HG02610 (cell line): ENCODE data around the gene RBM33.

Experiments
- ATAC-seq: cut with Tn5 transposase; IDR thresholded peaks from one replicate; pipeline ENCODE4 v1.9.1; 2021; ENCODE audit warnings: mild to moderate bottlenecking, moderate library complexity; ENCODE audit not compliant: unreplicated experiment

The RBM33 gene

DNA sequence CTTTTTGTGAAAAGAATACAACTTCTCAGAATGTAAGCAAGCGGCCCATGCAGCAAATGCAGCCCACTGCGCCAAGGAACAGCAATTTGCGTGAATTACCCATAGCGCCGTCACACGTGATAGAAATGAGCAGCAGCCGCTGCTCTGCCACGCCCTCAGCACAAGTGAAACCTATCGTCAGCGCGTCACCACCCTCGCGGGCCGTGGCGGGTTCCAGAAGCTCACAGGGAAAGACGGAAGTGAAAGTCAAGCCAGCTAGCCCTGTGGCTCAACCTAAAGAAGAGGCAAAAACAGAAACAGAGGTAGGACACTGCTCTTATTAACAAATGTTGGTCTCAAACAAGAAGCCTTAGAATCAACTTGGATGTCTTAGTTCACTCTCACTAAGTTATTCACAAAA lies 97.3 kb downstream of the RBM33 start:
- ATAC-seq: no peak

DNA sequence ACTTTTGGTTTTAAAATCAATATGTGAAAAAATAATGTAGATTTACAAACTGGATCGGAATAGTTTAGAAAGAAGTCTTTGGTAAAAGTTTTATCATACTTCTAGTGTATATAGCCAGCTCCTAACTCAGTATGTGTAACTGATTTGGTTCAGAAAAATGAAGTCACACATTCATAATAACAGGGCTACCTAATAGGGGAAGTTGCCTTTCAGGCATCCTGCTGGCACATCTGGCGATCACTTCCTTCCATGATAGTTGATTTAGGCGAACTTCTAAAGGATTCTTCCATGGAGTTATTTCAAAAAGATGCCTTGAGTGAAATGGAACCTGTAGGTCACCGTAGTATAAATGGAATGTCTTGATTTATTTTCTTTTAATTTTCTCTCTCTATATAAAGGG lies 98.7 kb downstream of the RBM33 start:
- no peak for ATAC-seq

DNA sequence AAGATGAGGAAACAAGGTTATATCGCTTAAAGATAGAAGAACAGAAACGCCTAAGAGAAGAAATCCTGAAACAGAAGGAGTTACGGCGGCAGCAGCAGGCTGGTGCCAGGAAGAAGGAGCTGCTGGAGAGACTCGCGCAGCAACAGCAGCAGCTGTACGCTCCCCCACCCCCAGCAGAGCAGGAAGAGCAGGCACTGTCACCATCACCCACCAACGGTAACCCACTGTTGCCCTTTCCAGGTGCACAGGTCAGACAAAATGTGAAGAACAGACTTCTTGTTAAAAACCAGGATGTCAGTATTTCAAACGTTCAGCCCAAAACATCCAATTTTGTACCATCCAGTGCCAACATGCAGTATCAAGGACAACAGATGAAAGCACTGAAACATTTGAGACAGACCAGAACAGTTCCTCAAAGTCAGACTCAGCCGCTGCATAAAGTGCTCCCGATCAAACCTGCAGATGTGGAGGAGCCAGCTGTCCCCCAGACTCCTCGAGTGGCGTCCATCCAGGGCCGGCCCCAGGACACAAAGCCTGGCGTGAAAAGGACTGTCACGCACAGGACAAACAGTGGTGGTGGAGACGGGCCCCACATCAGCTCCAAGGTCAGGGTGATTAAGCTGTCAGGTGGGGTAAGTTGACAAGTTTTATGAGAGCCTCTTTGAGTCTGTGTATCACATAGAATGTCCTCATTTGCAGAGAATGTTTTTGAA lies 100.7 kb downstream of the RBM33 start:
- ATAC-seq: no peak

DNA sequence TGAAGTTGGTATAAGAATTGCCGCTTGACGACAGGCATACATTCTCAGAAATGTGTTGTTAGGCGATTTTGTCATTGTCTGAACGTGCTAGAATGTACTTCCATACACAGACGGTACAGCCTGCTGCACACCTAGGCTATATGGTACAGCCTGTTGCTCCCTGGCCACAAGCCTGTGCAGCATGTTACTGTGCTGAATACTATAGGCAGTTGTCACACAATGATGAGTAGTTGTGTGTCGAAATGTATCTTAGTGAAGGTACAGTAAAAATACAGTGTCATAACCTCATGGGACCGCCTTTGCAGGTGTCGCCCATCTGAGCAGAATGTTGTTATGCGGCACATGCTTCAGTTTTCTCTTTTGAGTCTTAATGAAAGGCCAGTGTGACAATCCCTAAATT lies 101.3 kb downstream of the RBM33 start:
- ATAC-seq: peak; percentile 4

DNA sequence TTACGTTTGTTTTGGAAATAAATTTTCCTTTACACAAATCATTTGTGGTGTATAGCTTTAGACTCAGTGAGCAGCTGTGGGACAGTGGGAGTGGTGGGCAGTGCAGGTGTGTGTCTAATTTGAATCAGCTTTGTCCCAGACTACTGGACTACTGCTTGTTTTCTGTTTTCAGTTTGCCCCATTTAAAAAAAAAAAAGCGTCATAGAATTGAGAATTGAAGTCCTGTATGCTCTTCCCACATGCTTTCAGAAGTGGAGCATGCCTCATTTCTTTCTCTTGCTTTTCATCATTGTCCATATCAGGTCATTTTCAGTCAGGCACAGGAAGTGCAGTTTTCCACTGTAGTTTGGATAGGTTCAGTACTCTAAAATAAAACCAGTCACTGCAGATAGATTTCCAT lies 101.7 kb downstream of the RBM33 start:
- peak; percentile 74 for ATAC-seq

DNA sequence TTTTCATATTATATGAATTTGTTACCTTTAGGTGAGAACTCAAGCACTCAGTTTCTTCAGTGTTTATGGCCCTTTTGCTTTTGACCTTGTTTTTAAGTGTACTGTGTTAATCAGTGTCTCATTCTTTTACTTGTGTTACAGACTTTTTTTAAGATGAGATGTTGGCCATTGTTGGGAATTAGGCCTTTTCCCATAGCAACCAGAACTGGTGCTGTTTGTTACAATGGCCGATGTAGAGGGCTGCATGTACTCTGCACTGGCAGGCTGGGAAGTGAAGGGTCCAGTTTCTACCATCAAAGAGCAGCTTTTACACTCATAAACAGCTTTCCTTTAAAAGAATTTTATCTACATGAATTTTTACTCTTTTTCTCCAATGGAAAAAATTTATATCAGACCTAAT lies 102.7 kb downstream of the RBM33 start:
- no peak for ATAC-seq

DNA sequence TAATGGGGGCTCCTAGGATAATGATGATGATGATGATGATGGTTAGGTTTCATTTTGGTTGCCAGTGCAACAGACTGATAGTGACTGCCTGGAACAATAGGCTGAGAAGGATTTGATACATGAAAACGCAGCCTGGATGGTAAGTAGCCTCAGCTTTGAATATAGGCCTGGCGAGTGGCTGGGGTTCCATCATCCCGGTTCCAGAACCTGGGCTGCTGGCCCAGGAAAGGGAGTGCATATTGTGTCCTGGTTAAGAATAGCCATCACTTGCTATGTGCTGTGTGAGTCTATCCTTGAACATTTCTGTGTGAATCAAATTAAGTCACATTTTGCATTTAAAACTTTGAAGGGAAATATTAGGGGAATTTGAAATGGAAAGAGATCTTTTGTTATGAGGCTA lies 105.1 kb downstream of the RBM33 start:
- ATAC-seq: no peak

DNA sequence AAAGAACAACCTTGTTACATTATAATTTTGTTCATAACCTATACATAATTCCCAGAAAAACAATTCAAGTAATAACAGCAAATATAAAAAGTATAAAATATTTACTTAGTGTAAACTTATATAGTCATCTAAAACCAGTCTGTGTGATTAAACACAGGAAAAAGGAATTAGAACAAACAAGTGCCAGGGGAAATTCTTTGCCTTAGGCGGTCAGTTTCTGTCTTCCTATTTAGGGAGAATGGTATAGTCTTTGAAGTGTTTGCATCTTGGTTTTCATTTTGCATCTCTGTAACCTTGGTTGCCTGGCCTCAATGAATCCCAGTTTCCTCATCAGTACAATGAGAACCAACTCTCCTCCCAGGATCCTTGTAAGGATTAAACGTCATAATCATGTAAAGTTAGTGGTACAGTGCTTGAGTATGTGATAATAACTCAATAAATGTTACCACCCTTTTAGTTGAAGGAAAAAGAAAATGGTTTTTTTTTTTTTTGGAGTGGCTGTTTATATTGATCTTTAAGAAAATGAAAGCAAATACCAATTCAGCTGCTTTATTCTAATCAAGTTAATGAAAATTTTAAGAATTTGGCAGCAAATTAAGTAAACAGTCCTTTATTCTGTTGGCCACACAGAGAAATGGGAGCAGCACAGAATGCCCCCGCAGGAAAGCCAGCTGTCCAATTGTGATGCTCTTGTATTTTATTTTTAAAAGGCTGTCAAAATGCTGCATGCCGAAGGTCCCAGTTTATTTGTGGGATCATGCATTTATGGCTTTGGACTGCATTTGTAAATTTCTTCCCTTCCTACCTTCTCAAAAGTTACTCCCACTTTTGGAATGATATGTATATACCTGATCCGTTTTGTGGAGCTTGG lies 106.0 kb downstream of the RBM33 start:
- no peak for ATAC-seq

DNA sequence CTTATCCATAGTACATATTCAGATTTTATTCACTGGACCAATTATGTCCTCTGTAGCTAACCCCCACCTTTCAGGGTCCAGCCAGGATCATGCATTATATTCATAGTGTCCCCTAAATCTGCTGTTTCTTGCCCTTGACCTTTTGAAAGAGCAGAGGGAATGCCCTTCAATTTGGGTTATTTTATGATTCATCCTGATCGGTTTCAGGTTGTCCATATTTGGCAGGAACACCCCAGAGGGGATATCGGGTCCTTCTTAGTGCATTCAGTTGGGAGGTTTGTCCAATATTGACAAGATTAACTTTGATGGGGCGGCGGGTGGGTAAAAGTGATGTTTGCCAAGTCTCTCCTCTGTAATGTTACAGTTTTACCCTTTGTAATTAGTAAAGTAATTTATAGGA lies 106.9 kb downstream of the RBM33 start:
- ATAC-seq: no peak

DNA sequence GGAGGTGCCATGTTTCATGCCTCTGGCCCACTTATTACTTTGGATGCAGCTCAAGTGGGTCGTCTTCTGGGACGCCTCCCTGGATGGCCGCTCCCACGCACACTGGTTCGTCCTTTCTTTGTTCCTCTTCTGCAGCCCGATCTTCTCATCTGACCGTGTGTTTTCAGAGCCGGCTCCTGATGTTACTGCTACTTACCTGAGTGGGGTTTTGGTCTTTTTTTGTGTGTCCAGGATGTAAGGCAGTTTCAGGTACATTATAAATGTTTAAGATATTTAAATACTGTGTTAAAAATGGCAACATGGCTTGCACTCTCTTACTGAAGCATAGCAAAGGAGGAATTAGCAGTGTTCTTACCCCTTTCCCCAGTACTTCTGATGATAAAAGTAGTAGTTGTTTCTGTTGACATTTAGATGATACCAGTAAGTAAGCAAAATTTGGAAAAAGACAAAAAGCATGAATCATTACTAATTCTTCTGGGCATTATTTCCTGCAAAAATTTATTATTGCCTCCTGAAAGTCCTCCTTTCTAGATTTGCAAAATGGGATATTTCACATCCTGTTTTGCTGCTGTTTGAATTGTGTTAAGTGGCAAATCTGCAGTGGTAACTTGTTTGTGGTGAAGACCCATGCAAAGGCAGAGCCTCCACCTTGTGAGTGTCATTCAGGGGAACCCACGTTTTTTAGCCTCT lies 108.4 kb downstream of the RBM33 start:
- ATAC-seq: peak; percentile 57

DNA sequence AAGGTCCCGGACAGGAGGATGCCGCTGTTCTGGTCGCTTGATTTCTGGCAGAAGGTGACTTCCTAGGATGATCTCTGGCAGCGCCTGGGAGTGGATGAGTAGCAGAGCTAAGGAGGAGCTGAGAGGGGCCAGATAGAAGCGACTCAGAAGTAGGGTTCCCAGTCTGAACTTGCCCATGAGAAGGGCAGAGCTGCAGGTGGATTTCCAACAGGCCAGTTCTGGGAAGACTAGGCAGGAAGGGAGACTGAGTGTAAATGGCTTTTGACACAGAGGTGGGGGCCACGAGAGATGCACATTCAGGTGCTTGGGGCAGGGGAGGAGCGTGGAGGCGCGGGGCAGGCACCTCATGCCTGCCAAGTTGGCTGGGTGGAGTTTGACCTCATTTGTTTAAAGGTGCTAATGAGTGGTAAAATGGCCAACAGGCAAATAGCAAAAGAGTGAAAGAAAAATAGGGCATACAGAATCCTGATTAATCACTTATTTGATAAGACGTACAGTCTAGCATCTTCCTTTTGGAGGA lies 109.0 kb downstream of the RBM33 start:
- peak; percentile 4 for ATAC-seq

DNA sequence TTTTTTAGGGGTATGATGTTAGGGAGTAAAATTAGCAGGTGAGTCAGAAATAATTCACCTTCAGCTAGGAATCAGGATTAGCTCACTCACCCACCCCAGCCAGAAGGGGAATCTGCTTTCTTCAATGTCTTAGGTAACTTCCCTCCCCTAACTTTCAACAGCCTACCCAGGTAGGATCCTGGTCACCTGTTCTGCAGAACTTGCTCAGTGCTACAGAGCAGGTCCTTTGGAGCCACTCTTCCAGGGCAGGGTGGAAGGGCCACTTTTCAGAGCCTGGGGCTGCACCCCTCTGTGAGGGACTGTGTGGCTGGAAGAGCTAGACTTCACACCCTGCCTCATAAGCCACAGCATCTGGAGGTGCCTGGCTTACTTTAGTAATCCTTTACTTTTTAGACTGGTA lies 109.7 kb downstream of the RBM33 start:
- ATAC-seq: no peak

DNA sequence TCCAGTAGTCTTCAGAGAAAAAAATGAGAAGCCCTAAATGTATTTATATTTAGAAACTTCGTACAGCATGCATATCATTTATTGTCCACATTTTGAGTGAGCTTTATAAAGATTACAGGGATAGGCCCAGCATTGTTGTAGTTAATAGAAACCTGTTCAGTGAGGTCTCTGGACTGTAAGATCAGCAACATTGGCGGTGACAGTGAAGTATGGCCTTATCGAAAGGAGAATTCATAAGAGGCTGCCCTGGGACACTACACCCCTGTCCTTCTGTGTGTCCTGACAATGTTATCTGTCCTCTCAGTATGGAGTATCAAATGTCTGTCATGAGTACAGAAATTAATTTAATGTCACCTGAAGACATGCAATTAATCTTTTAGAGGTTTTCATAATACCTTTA lies 110.6 kb downstream of the RBM33 start:
- no peak for ATAC-seq

DNA sequence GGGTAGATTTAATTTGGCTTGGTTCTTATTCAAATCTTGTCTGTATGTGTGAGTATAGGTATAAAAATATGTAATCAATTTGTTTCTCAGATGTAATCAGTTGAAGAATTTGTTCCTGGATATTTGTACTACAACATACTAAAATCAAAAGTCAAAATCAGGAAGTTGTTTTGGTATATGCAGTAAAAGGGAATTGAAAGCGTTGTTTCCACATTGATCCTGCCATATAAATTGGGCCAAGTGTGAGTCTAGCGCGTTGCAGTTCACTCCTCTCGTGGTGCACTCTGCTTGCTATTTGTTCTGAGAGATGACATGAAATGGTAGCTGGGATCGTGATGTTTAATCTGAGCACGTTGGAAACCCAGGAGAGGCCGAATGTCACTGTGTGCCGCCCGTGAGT lies 111.9 kb downstream of the RBM33 start:
- ATAC-seq: no peak

DNA sequence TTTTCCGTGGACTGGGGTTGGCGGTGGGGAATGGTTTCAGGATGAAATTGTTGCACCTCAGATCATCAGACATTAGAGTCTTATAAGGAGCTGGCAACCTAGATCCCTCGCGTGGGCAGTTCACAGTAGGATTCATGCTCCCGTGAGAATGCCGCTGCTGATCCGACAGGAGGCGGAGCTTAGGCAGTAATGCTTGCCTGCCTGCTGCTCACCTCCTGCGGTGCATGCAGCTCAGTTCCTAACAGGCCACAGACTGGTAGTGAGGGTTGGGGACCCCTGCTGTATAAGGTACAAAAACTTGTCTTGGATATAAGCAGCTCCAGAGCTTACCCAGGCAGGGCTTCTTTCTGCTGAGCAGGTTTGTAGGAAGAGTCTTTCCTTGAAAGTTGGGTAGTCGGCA lies 113.9 kb downstream of the RBM33 start:
- ATAC-seq: no peak

DNA sequence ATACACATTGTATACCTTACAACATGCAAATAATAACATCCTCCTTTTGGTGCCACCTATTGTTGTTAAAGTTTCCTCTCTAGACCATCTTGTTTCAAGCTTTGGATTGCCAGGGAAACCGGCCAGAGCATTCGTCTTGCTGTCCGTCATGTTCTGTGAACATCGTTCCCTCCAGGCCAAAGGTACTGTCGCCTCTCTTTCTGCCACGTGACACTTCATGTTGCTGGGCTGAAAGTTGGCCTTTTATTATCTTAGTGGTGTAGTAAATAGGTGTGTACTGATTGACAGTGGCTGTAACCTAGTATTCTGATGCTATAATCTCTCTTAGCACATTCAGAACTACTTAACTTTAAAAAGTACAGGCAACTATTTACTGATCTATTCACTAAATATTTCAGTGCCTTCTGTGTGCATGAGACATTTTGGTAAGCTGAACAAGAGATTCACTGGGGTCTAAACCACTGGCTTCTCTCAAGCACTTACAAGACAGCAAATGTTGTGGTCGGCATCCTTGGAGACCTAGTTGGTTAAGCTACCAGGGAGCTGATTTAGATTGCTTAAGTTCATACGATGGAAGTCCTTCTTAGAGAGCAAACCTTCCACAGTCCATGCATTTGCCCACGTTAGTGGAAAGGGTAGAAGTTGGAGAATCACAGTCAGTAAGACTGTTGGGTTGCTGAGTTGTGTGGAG lies 115.4 kb downstream of the RBM33 start:
- ATAC-seq: no peak

DNA sequence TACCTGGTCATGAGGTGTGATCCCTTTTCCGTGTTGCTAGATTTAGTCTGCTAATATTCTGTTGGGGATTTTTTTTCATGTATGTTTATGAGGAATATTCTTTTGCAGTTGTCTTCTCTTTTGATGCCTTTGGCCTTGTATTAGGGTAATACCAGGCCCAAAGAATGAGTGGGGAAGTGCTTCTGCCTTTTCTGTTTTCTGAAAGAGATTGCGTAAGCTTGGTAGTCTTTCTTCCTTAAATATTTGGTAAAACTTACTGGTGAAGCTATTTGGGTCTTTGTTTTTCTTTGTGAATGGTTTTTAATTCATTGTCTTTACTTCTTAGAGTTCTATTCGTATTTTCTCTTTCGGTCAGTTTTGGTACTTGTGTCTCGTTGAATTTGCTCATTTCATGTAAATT lies 116.7 kb downstream of the RBM33 start:
- ATAC-seq: no peak

DNA sequence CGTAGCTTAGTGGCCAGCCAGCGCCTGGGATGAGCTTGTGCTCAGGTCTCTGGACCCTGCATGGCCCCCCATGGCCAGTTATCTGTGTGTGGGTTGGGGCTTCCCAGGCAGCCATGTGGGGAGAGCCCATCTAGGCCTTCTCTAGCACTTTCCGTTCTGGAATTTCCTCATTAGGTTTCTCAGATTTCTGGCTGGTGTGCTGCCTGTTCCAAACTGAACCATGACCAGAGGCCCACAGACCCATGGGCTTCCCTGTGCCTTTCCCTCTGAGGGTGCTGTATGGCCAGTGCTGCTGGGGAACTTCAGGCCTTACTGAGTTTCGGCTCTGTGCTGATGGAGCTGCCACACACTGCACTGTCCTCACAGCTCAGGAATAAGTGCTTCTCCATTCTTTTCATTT lies 117.6 kb downstream of the RBM33 start:
- no peak for ATAC-seq

DNA sequence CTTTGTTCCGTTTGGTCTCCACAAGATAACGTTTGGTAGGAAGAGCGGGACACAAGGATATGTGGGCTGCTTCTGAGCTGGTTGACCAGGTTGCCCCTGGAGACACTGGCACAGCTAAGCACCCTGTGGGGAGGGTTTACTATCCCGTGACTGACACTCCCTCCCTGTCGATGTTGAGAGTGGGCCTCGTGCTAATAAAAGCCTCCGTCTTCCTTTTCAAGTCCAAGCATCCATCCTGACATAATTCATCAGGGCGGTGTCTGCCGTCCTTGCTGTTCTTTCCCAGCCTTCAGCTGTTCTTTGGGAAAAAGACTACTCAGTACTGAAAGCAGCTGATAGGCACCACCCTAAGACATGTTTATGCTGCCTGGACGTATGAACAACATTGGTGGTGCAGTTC lies 118.2 kb downstream of the RBM33 start:
- no peak for ATAC-seq

DNA sequence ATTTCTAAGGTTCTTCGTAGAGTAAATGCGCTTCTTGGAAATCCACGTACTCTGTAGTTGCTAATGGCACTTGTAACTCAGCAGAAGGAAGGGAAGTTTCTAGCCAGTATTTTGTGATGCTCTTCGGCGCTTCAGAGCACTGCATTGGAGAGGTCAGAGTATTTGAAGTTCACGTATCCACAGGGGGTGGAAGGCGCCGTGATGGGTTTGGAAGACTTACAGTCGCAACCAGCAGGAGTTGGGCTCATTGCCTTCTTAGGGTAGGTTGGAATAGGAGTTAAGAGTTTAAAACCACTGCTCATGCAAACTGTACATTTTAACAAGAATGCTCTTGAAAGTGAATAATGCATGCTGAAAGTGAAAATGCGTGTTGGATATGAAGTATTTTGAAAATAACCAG lies 118.7 kb downstream of the RBM33 start:
- ATAC-seq: no peak
